ENCODE measurements around the gene PGC.

PGC gene

DNA sequence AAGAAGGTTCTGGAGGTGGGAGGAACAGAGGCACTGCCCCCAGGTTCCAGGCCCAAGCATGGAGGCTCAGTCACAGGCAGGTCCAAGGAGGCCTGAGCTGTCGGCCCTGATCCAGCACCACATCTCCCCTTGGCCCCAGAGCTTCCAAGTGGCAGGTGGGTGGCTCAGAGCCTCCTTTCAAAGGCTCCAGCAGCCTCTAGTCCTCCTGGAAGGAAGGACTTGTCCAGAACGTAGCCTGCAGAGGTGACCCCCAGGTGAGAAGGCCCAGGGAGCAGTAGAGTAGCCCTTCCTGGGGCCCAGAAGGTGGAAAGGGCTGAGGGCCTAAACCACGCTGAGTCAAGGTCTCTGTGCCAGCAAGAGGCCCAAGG, 19.5 kb downstream of the PGC start:
- H4K20me1 ChIP-seq (ENCODE audit: insufficient read depth, low read length): peaks cover 13% of the 10 kb centered on the region; the same call in 1 of the 2 replicates
- H3K27me3 ChIP-seq (ENCODE audit: insufficient read depth, low read length, poor library complexity): no peaks in the 10 kb centered on the region
- H3K27ac ChIP-seq (ENCODE audit: low read length): no peak overlapping the region
- H2AFZ ChIP-seq (ENCODE audit: low read depth, low read length): no peak overlapping the region
- 0 out of 2 replicates have a peak, but pooled peaks cover 3% of the 10 kb centered on the region for H3K4me1 ChIP-seq (ENCODE audit: insufficient read depth, low read length)
- TF ChIP-seq, protein P1, sequence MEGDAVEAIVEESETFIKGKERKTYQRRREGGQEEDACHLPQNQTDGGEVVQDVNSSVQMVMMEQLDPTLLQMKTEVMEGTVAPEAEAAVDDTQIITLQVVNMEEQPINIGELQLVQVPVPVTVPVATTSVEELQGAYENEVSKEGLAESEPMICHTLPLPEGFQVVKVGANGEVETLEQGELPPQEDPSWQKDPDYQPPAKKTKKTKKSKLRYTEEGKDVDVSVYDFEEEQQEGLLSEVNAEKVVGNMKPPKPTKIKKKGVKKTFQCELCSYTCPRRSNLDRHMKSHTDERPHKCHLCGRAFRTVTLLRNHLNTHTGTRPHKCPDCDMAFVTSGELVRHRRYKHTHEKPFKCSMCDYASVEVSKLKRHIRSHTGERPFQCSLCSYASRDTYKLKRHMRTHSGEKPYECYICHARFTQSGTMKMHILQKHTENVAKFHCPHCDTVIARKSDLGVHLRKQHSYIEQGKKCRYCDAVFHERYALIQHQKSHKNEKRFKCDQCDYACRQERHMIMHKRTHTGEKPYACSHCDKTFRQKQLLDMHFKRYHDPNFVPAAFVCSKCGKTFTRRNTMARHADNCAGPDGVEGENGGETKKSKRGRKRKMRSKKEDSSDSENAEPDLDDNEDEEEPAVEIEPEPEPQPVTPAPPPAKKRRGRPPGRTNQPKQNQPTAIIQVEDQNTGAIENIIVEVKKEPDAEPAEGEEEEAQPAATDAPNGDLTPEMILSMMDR (IDR thresholded peaks at IDR 0.05; ENCODE audit: borderline replicate concordance, extremely low read depth, low read length, poor library complexity, severe bottlenecking): no peak
- TF ChIP-seq EZH2 (IDR thresholded peaks at IDR 0.05; ENCODE audit: borderline replicate concordance, low read depth, low read length, severe bottlenecking): no peak
- no peak for DNase-seq
- H3K4me3 ChIP-seq (ENCODE audit: low read depth in 1 of 2, low read length in 2 of 2): no peak overlapping the region
- no peak overlapping the region for H3K9ac ChIP-seq (ENCODE audit: low read depth, low read length)
- no peak overlapping the region for H3K4me2 ChIP-seq (ENCODE audit: insufficient read depth, low read length)
- H3K9me3 ChIP-seq (ENCODE audit: insufficient read depth, low read length, severe bottlenecking): no peaks in the 10 kb centered on the region
- no peaks in the 10 kb centered on the region for H3K79me2 ChIP-seq (ENCODE audit: insufficient read depth, low read length)
- no peak for ATAC-seq (ENCODE audit: insufficient read depth, low read depth)
- no peaks in the 10 kb centered on the region for H3K36me3 ChIP-seq (ENCODE audit: insufficient read depth, low read length)

DNA sequence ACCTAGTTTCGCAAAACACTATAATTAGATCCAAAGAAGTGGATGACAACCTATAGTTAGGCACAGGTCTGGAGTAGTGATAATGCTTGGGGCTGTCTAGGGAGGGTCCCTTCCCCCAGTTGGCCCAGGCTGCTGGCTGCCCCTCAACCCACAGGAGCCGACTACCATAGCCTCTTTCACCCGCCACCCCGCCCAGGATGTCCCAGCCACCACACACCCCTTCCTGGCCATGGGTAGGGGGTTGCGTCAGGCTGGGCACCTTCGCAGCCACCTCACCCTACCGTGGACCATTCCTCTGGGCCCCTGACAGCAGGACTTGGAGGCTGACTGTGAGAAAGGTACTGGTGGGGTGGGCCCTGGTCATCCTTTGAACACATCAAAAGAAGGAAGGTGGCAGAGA, 20.3 kb downstream of the PGC start:
- Histone ChIP-seq H3K4me1 (ENCODE audit: insufficient read depth, low read length) (no peaks in the 10 kb centered on the region), H3K4me2 (ENCODE audit: insufficient read depth, low read length) (no peak overlapping the region), H3K79me2 (ENCODE audit: insufficient read depth, low read length) (no peaks in the 10 kb centered on the region), H3K9ac (ENCODE audit: low read depth, low read length) (no peak overlapping the region), H3K27ac (ENCODE audit: low read length) (no peak overlapping the region), H3K36me3 (ENCODE audit: insufficient read depth, low read length) (no peaks in the 10 kb centered on the region), H3K9me3 (ENCODE audit: insufficient read depth, low read length, severe bottlenecking) (no peaks in the 10 kb centered on the region), H3K27me3 (ENCODE audit: insufficient read depth, low read length, poor library complexity) (no peaks in the 10 kb centered on the region), H3K4me3 (ENCODE audit: low read depth in 1 of 2, low read length in 2 of 2) (no peak overlapping the region), H4K20me1 (ENCODE audit: insufficient read depth, low read length) (peaks cover 12% of the 10 kb centered on the region; the same call in 1 of the 2 replicates), H2AFZ (ENCODE audit: low read depth, low read length) (no peak overlapping the region)
- ATAC-seq (ENCODE audit: insufficient read depth, low read depth): no peak
- TF ChIP-seq EZH2 (IDR thresholded peaks at IDR 0.05; ENCODE audit: borderline replicate concordance, low read depth, low read length, severe bottlenecking): no peak
- TF ChIP-seq, protein P1 (IDR thresholded peaks at IDR 0.05; ENCODE audit: borderline replicate concordance, extremely low read depth, low read length, poor library complexity, severe bottlenecking): no peak
- DNase-seq: no peak

DNA sequence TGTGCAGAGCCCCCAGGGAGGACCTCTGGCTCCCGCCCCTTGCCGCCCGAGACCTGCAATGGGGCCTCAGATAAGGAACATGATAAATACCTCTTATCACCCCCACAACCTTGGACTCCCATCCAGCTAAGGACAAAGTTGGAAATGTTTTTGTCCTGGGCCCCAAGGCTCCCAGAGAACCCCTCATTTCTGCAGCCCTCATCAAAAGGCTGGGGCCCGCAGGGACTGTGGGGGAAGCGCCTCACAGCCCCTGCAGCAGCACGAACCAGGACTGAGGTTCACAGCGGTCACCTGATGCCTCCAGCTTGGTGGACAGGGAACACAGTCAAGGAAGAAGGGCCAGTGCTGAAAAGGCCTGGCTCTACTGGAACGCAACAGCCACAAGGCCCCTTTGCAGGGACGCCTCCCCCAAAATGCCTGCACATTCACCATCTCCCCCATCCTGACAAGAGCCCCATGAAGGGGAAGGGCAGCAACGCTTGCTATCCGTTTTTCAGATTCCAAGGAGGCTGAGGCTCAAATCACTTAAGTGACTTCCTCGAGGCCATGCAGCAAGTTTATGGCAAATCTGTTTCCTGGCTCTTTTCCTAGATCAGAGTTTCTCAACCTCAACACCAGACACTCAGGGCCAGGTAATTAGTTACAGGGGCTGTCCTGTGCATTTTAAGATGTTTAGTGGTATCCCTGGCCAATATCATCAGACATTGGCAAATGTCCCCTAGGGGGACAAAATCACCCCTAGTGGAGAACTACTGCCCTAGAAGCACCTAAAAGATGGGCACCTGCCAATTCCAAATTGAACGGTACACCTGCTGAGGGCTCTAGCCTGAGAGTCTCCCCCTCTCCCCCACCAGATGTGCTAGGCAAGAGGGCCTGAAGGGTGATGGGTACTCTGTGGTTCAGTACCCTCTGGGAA, 22.4 kb downstream of the PGC start:
- ATAC-seq (ENCODE audit: insufficient read depth, low read depth): no peak
- Histone ChIP-seq H3K79me2 (ENCODE audit: insufficient read depth, low read length) (no peaks in the 10 kb centered on the region), H3K4me2 (ENCODE audit: insufficient read depth, low read length) (no peak overlapping the region), H4K20me1 (ENCODE audit: insufficient read depth, low read length) (peaks cover 11% of the 10 kb centered on the region; the same call in 1 of the 2 replicates), H3K27ac (ENCODE audit: low read length) (no peak overlapping the region), H2AFZ (ENCODE audit: low read depth, low read length) (no peak overlapping the region), H3K4me3 (ENCODE audit: low read depth in 1 of 2, low read length in 2 of 2) (no peak overlapping the region), H3K4me1 (ENCODE audit: insufficient read depth, low read length) (no peaks in the 10 kb centered on the region), H3K36me3 (ENCODE audit: insufficient read depth, low read length) (no peaks in the 10 kb centered on the region), H3K9me3 (ENCODE audit: insufficient read depth, low read length, severe bottlenecking) (no peaks in the 10 kb centered on the region), H3K9ac (ENCODE audit: low read depth, low read length) (no peak overlapping the region), H3K27me3 (ENCODE audit: insufficient read depth, low read length, poor library complexity) (no peaks in the 10 kb centered on the region)
- no peak for TF ChIP-seq EZH2 (IDR thresholded peaks at IDR 0.05; ENCODE audit: borderline replicate concordance, low read depth, low read length, severe bottlenecking)
- TF ChIP-seq, protein P1 (IDR thresholded peaks at IDR 0.05; ENCODE audit: borderline replicate concordance, extremely low read depth, low read length, poor library complexity, severe bottlenecking): peak; percentile 13
- DNase-seq: no peak
